HepG2 (cell line): ENCODE measurements around the gene PHF3. TPM values are rescaled to one million over a fixed set of nuclear protein-coding genes. Genes with fewer than 3 reads are reported as not detected.

Experiments used
- ATAC-seq: fragments of 200-7000 bp; cut with Tn5 transposase; 3 replicates; pipeline ENCODE4 v1.9.1; 2020; ENCODE audit warnings: mild to moderate bottlenecking, moderate library complexity
- BruUV-seq: library from RNA; stranded (reverse); fragments of 400-500 nt; replicated peaks from 2 replicates; lab custom pipeline; 2021; lab: Mats Ljungman, UMichigan
- CTCF ChIA-PET: fragments of 300-600 bp; formaldehyde crosslinking; extraction: SDS; loops from one replicate; lab custom pipeline; 2021; ENCODE audit warnings: low total read pairs, inconsistent platforms, low intra/inter-chr PET ratio; lab: Yijun Ruan, JAX
- POLR2A ChIA-PET: fragments of 350-600 bp; sonication (Branson Sonifier 250); formaldehyde crosslinking; loops from one replicate; lab custom pipeline; 2020; ENCODE audit warnings: antibody characterized with exemption, inconsistent platforms; lab: Yijun Ruan, JAX
- DNase-seq: peaks from one replicate; pipeline ENCODE4 v3.0.0-alpha.2; 2015; ENCODE audit warnings: low spot score
- FAIRE-seq: peaks from 3 replicates; lab custom pipeline; 2011; peaks lifted over from hg19 to GRCh38; lab: Jason Lieb, UNC
- H2AFZ ChIP-seq: one replicate; pipeline ENCODE4 v1.6.1; 2011; ENCODE audit warnings: low read length, inconsistent platforms
- H3K27ac ChIP-seq: fragments of 300-600 bp; 3 replicates; pipeline ENCODE4 v1.8.0; 2011; ENCODE audit warnings: mixed run types, mild to moderate bottlenecking, mixed read lengths, low read length, inconsistent platforms; ENCODE audit not compliant: insufficient read depth; ENCODE audit errors: extremely low read length
- H3K27me3 ChIP-seq, 2 experiments: fragments of 200-600 bp in 1 of 2; 2 replicates in 1 of 2; 3 replicates in 1 of 2; pipeline versions ENCODE4 v1.6.0 to v1.8.0; 2011; ENCODE audit warnings: low read length in 2 of 2, mild to moderate bottlenecking in 2 of 2, moderate library complexity in 2 of 2, inconsistent platforms in 1 of 2; ENCODE audit not compliant: insufficient read depth in 2 of 2, control insufficient read depth in 1 of 2
- H3K36me3 ChIP-seq, 2 experiments: fragments of 200-600 bp in 1 of 2; replicated peaks in 1 of 2; 2 replicates in 1 of 2; 3 replicates in 1 of 2; pipeline versions ENCODE4 v1.5.1 to v1.8.0; 2011; ENCODE audit warnings: low read length in 2 of 2, inconsistent platforms in 1 of 2; ENCODE audit not compliant: insufficient read depth in 2 of 2, control insufficient read depth in 1 of 2
- H3K4me1 ChIP-seq: 2 replicates; pipeline ENCODE4 v1.5.1; 2012; ENCODE audit warnings: low read length, inconsistent platforms; ENCODE audit not compliant: insufficient read depth
- H3K4me2 ChIP-seq: 2 replicates; pipeline ENCODE4 v1.6.0; 2011; ENCODE audit warnings: low read depth, low read length, inconsistent platforms
- H3K4me3 ChIP-seq, 3 experiments: fragments of 200-600 bp in 1 of 3; sonication (generic), shearing (Covaris generic) in 1 of 3; replicated peaks in 1 of 3; 2 replicates each; pipeline ENCODE4 v1.5.1; 2011 to 2016; ENCODE audit warnings: low read length in 3 of 3, inconsistent platforms in 2 of 3, low read depth in 2 of 3, mild to moderate bottlenecking in 2 of 3, control low read depth in 1 of 3, mixed read lengths in 1 of 3; ENCODE audit not compliant: insufficient read depth in 1 of 3
- H3K79me2 ChIP-seq: one replicate; pipeline ENCODE4 v1.6.1; 2011; ENCODE audit warnings: low read length, inconsistent platforms; ENCODE audit not compliant: insufficient read depth
- H3K9ac ChIP-seq: 2 replicates; pipeline ENCODE4 v1.6.0; 2011; ENCODE audit warnings: mild to moderate bottlenecking, low read depth, low read length, inconsistent platforms; ENCODE audit not compliant: insufficient read depth
- H3K9me3 ChIP-seq: 2 replicates; pipeline ENCODE4 v1.5.1; 2012; ENCODE audit warnings: mild to moderate bottlenecking, low read length
- H4K20me1 ChIP-seq: 2 replicates; pipeline ENCODE4 v1.6.0; 2011; ENCODE audit warnings: inconsistent platforms, mild to moderate bottlenecking, low read length, moderate library complexity; ENCODE audit not compliant: insufficient read depth
- BRCA1 ChIP-seq: sonication (generic); formaldehyde crosslinking; IDR thresholded peaks from 2 replicates; pipeline ENCODE4 v1.4.0; 2020; ENCODE audit warnings: missing genetic modification reagents
- FIP1L1 ChIP-seq: fragments of 200-400 bp; formaldehyde crosslinking; IDR thresholded peaks from 2 replicates; pipeline ENCODE4 v1.6.1; 2018; ENCODE audit warnings: low read depth, mild to moderate bottlenecking, low read length, moderate library complexity, borderline replicate concordance; ENCODE audit not compliant: insufficient read depth
- FOXC1 ChIP-seq: sonication (generic); formaldehyde crosslinking; IDR thresholded peaks from 2 replicates; pipeline ENCODE4 v1.8.0; 2022; ENCODE audit warnings: mild to moderate bottlenecking, missing genetic modification reagents, borderline replicate concordance
- HIVEP1 ChIP-seq: sonication (generic); formaldehyde crosslinking; IDR thresholded peaks from 2 replicates; pipeline ENCODE4 v1.4.0; 2020; ENCODE audit warnings: mild to moderate bottlenecking, missing genetic modification reagents
- HNRNPK ChIP-seq: fragments of 200-400 bp; formaldehyde crosslinking; IDR thresholded peaks from 2 replicates; pipeline ENCODE4 v1.6.1; 2018; ENCODE audit warnings: low read length, low read depth, moderate library complexity, mild to moderate bottlenecking; ENCODE audit not compliant: poor library complexity, severe bottlenecking
- MED13 ChIP-seq: sonication (generic); formaldehyde crosslinking; IDR thresholded peaks from 2 replicates; pipeline ENCODE4 v1.5.0; 2020; ENCODE audit warnings: missing genetic modification reagents
- POGK ChIP-seq: sonication (generic); formaldehyde crosslinking; conservative IDR thresholded peaks from 2 replicates; pipeline ENCODE4 v1.8.0; 2022; ENCODE audit warnings: mild to moderate bottlenecking, moderate library complexity, missing genetic modification reagents
- RXRA ChIP-seq: sonication (generic); formaldehyde crosslinking; IDR thresholded peaks from 2 replicates; pipeline ENCODE4 v1.5.1; 2020; ENCODE audit warnings: missing genetic modification reagents
- SIN3A ChIP-seq: IDR thresholded peaks from 2 replicates; pipeline ENCODE4 v1.6.1; 2011; ENCODE audit warnings: low read depth, mild to moderate bottlenecking, control low read depth, low read length, borderline replicate concordance
- SMYD3 ChIP-seq: sonication (generic); formaldehyde crosslinking; IDR thresholded peaks from 2 replicates; pipeline ENCODE4 v1.8.1; 2023; ENCODE audit warnings: mild to moderate bottlenecking, missing genetic modification reagents
- SRSF4 ChIP-seq: fragments of 200-400 bp; formaldehyde crosslinking; IDR thresholded peaks from one replicate; pipeline ENCODE4 v1.6.1; 2018; ENCODE audit warnings: mild to moderate bottlenecking, low read depth, low read length, moderate library complexity; ENCODE audit not compliant: poor library complexity, severe bottlenecking
- TAF15 ChIP-seq: fragments of 200-400 bp; formaldehyde crosslinking; IDR thresholded peaks from one replicate; pipeline ENCODE4 v1.6.1; 2018; ENCODE audit warnings: mild to moderate bottlenecking, low read depth, low read length; ENCODE audit not compliant: poor library complexity, severe bottlenecking
- ZBTB3 ChIP-seq: sonication (generic); formaldehyde crosslinking; IDR thresholded peaks from 2 replicates; pipeline ENCODE4 v1.4.0; 2020; ENCODE audit warnings: low read depth, mild to moderate bottlenecking, moderate library complexity, missing genetic modification reagents, borderline replicate concordance
- ZFP41 ChIP-seq: sonication (generic); formaldehyde crosslinking; IDR thresholded peaks from 2 replicates; pipeline ENCODE4 v1.4.0; 2020; ENCODE audit warnings: mild to moderate bottlenecking, missing genetic modification reagents, borderline replicate concordance
- ZNF383 ChIP-seq: sonication (generic); formaldehyde crosslinking; IDR thresholded peaks from 2 replicates; pipeline ENCODE4 v1.4.0; 2020; ENCODE audit warnings: missing genetic modification reagents, mild to moderate bottlenecking, borderline replicate concordance
- ZNF788 ChIP-seq: sonication (generic); formaldehyde crosslinking; IDR thresholded peaks from 2 replicates; pipeline ENCODE4 v1.5.0; 2020; ENCODE audit warnings: mild to moderate bottlenecking, missing genetic modification reagents, borderline replicate concordance
- WGBS: methylation state at CpG from one replicate; pipeline ENCODE4 v1.1.6; 2017; ENCODE audit warnings: low lambda C conversion rate; 5-methylcytosine and 5-hydroxymethylcytosine counted together
- in situ Hi-C: cut with HindIII; loops from 2 replicates; pipeline ENCODE4 v1.10.0; 2017; ENCODE audit warnings: low pct_unique_long_range_greater_than_20kb; ENCODE audit not compliant: extremely low pct_ligation_motif_present
- intact Hi-C: fragments of 100-400 bp; cut with micrococcal nuclease; formaldehyde crosslinking; loops from one replicate; pipeline ENCODE4 v1.10.0; 2022; ENCODE audit not compliant: unreplicated experiment
- polyA plus RNA-seq, 8 experiments: library from polyadenylated mRNA; depleted of rRNA in 3 of 8; stranded (reverse) in 7 of 8; unstranded in 1 of 8; fragments of >200 nt; fragmentation: Illumina TruSeq in 4 of 8; extraction: Trizol in 4 of 8; gene quantifications; 2 replicates each; pipeline versions ENCODE4 v1.2.1 to v1.2.3, GENCODE V29; 2011 to 2016; ENCODE audit warnings: low read depth in 4 of 8, missing spikeins in 1 of 8, mixed read lengths in 1 of 8; ENCODE audit not compliant: insufficient read depth in 1 of 8
- total RNA-seq, 5 experiments: library from RNA; depleted of rRNA; stranded (reverse); fragments of >200 nt; fragmentation: Illumina TruSeq; extraction: Trizol; gene quantifications; 2 replicates each; pipeline ENCODE4 v1.2.3, GENCODE V29; 2016; ENCODE audit warnings: low read depth in 1 of 5
- TF ChIP-seq, protein P1 (sequence below): sonication (generic); formaldehyde crosslinking; IDR thresholded peaks from 2 replicates; pipeline ENCODE4 v1.4.0; 2020; ENCODE audit warnings: missing genetic modification reagents, mild to moderate bottlenecking, borderline replicate concordance

PHF3 gene
- total and polyA plus RNA-seq, 2 of the 13 experiments (the other 11 are each of a cell fraction or from before 2014, with no cell fraction given): 19.8 to 70.4 TPM

DNA sequence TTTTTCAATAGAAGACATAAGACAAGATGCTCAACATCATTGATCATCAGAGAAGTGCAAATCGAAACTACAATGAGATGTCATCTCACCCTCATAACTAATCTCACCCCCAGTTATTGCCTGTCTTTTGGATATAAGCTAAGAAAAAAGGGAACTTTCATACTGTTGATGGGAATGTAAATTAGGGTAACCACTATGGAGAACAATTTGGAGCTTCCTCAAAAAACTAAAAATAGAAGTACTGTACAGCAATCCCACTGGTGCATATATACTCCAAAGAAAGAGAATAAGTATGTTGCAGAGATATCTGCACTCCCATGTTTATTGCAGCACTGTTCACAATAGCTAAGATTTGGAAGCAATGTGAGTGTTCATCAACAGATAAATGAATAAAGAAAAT lies 26.4 kb upstream of the PHF3 start (continued):
- no peak for TF ChIP-seq SMYD3 (CRISPR knock-in tag)
- no peak for TF ChIP-seq FIP1L1
- no peak for TF ChIP-seq HNRNPK
- TF ChIP-seq ZBTB3 (CRISPR knock-in tag): no peak

GRCh38 chr6:63610944-63611343 lies 24.7 kb upstream of the PHF3 start:
- in situ Hi-C loops: no loop called here
- Histone ChIP-seq H2AFZ (no peak overlapping the region), H3K4me2 (no peak overlapping the region), H3K27me3 (no peaks in the 10 kb centered on the region; a peak in 1 of 5 replicates), H4K20me1 (no peaks in the 10 kb centered on the region), H3K9ac (no peak overlapping the region), H3K4me3 (no peak overlapping the region), H3K9me3 (no peaks in the 10 kb centered on the region), H3K79me2 (no peaks in the 10 kb centered on the region), H3K36me3 (no peaks in the 10 kb centered on the region), H3K27ac (no peak overlapping the region), H3K4me1 (no peaks in the 10 kb centered on the region)
- ChIA-PET CTCF (no interaction called here), POLR2A (interaction anchor here (1.1 kb wide), 1 partner anchor 12 kb away, joined by 3 read pairs; no protein-coding TSS in a partner anchor)
- 2% methylated on average over 1 of the region's 1 CpG for whole genome bisulfite sequencing
- no peak for TF ChIP-seq BRCA1
- TF ChIP-seq, protein P1, sequence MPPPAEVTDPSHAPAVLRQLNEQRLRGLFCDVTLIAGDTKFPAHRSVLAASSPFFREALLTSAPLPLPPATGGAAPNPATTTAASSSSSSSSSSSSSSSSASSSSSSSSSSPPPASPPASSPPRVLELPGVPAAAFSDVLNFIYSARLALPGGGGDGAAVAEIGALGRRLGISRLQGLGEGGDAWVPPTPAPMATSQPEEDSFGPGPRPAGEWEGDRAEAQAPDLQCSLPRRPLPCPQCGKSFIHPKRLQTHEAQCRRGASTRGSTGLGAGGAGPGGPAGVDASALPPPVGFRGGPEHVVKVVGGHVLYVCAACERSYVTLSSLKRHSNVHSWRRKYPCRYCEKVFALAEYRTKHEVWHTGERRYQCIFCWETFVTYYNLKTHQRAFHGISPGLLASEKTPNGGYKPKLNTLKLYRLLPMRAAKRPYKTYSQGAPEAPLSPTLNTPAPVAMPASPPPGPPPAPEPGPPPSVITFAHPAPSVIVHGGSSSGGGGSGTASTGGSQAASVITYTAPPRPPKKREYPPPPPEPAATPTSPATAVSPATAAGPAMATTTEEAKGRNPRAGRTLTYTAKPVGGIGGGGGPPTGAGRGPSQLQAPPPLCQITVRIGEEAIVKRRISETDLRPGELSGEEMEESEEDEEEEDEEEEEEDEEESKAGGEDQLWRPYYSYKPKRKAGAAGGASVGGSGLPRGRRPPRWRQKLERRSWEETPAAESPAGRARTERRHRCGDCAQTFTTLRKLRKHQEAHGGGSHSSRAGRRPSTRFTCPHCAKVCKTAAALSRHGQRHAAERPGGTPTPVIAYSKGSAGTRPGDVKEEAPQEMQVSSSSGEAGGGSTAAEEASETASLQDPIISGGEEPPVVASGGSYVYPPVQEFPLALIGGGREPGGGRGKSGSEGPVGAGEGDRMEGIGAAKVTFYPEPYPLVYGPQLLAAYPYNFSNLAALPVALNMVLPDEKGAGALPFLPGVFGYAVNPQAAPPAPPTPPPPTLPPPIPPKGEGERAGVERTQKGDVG: no peak
- no peak for TF ChIP-seq ZNF788 (CRISPR knock-in tag)
- no peak for TF ChIP-seq RXRA
- TF ChIP-seq TAF15: no peak
- no peak for TF ChIP-seq MED13
- no peak for TF ChIP-seq POGK
- no peak for TF ChIP-seq HIVEP1 (CRISPR knock-in tag)
- no peak for TF ChIP-seq FOXC1 (CRISPR knock-in tag)
- TF ChIP-seq SRSF4: no peak
- no peak for TF ChIP-seq SIN3A
- no peak for TF ChIP-seq ZFP41 (CRISPR knock-in tag)
- no peak for TF ChIP-seq ZNF383
- BruUV-seq: no TSS peak
- no peak for DNase-seq
- FAIRE-seq: no peak
- no peak for ATAC-seq
- intact Hi-C loops: no loop called here
